ENCODE results near the gene ANXA4.
"Not testable (repeated sequence)": the region's sequence is repeated elsewhere in the genome, so short reads cannot be mapped to it uniquely, and the experiment has no call there.

Gene ANXA4

DNA sequence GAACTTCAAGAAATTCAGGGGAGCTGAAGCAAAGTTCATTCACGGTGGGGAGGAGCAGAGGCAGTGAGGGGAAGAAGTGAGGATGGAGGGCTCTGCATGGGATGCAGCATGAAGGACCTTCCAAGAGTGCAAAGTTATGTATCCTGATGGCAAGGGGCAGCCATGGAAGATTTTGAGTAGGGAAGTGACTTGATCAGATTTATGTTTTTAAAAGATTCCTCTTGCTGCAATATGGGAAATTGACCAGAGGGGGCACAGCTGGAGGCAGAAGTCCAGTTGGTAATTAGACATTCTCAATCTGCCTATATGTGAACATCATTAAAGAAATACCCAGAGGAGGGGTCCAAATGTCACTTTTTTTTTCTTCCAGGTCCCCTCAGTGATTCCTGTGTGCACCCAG lies 21.5 kb upstream of the ANXA4 start:
- no peak for DNase-seq (ENCODE audit: low read depth, low spot score)

DNA sequence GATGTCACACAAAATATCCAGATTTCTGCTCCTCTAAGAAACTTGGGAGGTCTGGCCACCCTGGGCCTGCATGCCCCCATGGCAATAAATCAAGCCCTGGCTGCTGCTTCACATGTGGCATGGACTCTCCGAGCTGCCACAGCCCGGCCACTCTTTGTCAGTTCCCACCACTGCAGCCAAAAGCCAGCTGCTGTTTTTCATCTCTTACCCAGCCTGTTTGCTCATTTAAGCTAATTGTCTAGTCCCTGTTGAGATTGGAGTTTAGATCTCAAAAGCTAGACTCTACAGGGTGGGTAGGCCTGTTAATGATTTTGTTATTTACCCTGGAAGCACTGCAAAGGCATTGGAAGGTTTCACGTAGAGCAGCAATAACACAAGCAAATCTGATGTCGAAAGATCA lies 20.9 kb upstream of the ANXA4 start:
- no peak for DNase-seq (ENCODE audit: low read depth, low spot score)

- no peak for DNase-seq (ENCODE audit: low read depth, low spot score)
Measured at GRCh38 chr2:69723791-69724190, 18.1 kb upstream of the ANXA4 start.

- no peak for DNase-seq (ENCODE audit: low read depth, low spot score)
Measured at GRCh38 chr2:69724540-69725159, 17.3 kb upstream of the ANXA4 start.

DNA sequence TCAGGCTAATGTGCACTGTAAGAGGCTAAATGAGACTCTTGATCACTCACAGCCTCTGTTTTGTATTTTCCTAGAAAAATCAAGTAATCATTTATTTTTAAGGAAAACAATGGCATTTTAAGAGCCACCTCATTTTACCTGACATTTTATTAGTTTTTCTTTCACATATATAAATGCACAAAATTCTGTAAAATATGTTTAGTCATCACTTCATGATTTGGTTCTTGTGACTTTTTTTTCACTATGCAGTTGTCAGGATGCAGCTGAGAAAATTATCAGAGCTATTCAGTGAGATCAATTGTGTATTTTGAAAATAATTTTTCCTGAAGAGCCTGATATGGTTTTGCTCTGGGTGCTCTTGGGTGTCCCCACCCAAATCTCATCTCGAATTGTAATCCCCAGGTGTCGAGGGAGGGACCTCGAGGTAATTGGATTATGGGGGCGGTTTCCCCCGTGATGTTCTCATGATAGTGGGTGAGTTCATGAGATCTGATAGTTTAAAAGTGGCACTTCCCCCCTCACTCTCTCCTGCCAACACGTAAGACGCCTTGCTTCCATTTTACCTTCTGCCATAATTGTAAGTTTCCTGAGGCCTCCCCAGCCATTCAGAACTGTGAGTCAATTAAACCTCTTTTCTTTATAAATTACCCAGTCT lies 16.1 kb upstream of the ANXA4 start:
- DNase-seq (ENCODE audit: low read depth, low spot score), result no peak

GRCh38 chr2:69729266-69729665 lies 12.7 kb upstream of the ANXA4 start:
- no peak for DNase-seq (ENCODE audit: low read depth, low spot score)

DNA sequence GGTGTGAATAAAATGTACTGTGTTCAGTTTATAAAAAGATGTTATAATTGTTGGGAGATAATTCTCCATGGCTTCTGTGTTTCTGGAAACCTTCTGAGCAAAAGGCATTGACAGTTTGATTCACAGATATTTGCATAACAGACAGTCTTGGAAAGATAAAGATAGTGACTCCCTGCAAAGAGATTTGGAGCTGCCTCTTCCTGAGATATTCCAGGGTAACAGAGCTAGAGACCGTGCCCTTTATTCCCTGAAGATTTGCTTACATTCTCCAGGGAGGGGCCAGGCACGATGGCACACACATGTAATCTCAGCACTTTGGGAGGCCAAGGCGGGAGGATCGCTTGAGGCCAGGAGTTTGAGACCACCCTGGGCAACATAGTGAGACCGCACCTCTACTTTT lies 12.2 kb upstream of the ANXA4 start:
- no peak for DNase-seq (ENCODE audit: low read depth, low spot score)

DNA sequence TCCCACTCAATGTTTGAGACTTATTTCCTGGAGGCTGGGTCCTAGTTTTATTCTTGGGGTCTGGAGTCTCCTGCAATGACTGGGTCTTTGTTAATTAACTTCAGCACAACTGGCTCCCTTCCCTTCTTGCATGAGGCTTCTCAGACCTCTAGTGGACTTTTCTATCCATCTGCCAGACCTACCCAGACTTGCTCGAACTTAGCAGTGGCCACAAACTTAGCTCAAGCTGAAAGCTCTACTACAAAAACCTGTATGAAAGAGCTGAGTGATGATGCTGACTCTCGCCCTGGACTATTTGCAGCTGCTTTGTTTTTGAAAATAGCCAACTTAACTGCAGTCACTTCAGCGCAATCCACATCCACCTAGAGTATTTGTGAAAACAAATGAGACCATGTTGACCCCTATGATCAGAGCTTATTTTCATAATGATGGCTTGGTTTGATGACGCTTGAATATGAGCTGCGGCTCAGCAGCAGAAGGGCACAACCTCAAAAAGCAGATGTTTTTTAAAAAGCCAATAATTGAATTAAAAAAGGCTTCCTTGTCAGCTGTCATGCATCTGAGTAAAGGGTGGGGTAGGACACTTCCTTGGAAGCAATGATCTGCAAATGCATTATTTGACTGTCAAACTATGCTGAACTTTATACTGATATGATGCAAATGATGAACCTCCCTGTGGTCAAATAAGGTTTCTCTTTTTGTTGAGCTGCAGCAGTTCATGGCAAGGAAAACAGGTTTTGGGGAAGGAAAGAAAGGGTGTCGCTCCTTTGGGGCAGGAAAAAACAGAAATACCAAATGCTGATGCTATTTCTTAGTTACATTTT lies 10.6 kb upstream of the ANXA4 start:
- DNase-seq (ENCODE audit: low read depth, low spot score), result no peak

- no peak for DNase-seq (ENCODE audit: low read depth, low spot score)
Measured at GRCh38 chr2:69733342-69734034, 8.4 kb upstream of the ANXA4 start.

DNA sequence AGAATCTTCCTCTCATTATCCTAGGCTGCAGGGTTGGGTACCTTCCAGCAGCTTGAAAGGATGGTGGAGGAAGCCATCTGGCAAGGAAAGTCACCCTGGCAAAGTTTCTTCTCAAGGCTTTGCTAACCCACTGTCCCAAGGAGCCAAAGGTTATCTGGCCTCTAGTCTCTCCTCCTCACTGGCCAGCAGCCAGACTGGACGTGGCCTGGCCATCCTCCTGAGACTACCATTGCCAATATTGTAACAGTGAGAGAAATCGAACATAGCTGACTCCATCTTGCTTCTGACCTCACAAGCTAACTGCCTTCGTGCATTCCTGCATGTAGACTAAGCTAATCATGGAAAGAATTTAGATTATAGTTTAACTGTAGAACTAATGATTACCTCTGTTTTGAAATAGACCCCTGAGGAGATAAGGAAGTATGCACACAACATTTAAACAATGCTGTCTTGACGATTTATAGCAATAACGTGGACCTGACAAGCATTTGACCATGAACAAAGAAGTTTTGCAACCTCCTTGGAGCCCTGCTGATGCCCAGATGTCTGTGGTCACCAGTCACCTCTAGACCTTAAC lies 7.8 kb upstream of the ANXA4 start:
- DNase-seq (ENCODE audit: low read depth, low spot score), result no peak

DNA sequence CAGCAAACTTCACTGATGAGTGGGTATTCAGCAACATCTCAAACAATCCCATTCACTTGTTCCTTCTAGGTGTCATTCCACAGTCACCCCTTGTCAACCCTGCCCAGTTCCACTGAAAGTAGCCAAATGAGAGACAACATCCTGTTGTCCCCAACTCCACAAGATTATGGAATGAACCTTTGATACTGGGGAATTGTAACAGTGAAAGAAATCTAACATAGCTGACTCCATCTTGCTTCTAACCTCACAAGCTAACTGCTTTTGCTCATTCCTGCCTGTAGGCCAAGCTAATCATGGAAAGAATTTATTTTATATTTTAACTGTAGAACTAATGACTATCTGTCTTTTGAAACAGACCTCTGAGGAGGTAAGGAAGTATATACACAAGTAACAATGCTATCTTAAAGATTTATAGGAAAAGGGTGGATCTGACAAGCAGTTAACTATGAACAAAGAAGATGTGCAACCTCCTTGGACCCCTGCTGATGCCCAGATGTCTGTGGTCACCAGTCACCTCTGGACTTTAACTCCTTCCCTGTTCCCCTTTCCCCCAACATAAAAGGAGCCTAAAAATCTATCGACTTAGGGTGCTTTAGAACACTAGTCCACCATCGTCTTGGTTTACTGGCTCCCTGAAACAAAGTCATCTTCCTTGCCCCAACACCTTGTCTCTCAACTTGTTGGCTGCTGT lies 6.9 kb upstream of the ANXA4 start:
- DNase-seq (ENCODE audit: low read depth, low spot score), result no peak

DNA sequence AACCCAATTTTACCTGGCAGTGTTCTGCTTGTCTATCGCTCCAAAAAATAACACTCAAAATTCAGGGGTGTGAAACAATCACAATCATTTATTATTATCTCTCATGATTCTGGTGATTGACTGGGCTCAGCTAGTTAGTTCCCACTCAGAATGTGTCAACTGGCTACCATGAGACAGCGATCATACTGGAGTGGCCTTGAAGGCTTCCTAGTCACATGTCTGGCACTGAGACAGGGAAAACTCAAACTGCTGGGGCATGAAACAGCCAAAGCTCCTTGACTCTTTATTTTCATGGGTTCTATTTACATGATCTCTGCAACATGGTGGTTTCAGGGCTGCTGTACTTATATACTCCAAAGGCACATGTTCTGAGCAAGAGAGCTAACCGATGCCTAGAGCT lies 6.2 kb upstream of the ANXA4 start:
- no peak for DNase-seq (ENCODE audit: low read depth, low spot score)

GRCh38 chr2:69738149-69738548 lies 3.8 kb upstream of the ANXA4 start:
- not testable (repeated sequence) for DNase-seq (ENCODE audit: low read depth, low spot score)

DNA sequence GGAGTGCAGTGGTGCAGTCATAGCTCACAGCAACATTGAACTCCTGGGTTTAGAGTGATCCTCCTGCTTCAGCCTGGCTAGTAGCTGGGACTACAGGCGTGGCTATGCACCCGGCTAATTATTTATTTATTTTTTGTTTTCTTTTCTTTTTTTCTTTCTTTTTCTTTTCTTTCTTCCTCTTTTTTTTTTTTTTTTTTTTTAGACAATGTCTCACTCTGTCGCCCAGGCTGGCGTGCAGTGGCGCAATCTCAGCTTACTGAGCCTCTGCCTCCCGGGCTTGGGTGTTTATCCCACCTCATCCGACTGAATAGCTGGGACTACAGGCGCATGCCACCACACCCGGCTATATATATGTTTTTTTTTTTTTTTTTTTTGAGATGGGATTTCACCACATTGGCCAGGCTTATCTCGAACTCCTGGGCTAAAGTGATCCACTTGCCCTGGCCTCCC lies 1.4 kb upstream of the ANXA4 start:
- DNase-seq (ENCODE audit: low read depth, low spot score), result no peak

- DNase-seq (ENCODE audit: low read depth, low spot score), result no peak
Measured at GRCh38 chr2:69741229-69741574, 732 bp upstream of the ANXA4 start.

GRCh38 chr2:69742322-69742952 lies 503 bp downstream of the ANXA4 start:
- DNase-seq (ENCODE audit: low read depth, low spot score), result no peak

DNA sequence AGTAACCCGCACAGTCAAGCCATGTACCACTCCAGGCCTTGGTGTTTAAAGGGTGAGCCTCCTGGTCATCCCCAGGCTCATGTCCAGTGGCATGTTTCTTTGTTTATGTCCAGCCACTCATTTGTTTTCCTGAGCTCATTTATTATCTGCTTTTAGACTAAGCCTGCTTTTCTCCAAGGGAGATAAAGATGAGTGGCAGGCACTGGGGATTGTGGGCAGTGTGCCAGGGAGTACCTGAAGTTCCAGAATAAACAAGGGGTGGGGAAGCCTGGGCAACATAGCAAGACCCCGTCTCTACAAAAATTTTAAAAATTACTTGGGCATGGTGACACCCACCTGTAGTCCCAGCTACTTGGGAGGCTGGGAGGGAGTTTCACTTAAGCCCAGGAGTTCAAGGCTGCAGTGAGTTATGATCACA lies 1.9 kb downstream of the ANXA4 start:
- no peak for DNase-seq (ENCODE audit: low read depth, low spot score)

DNA sequence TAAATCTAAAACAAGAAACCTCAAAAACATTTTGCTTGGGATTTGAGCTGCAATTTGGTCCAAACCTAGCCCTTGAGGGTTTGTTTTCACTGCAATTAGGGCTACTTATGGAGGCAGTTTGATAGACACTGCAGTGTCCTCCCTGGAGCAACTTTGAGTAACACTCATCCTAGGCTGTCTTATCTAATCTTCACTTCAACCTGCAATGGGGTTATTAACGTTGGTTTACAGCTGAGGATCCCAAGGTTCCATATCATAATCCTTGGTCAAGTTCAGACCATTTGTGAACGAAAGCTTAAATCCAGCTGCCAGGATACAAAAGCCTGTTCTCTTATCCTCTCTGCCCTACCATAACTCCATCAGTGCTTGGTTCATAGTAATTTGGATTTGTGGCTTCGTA lies 2.5 kb downstream of the ANXA4 start:
- DNase-seq (ENCODE audit: low read depth, low spot score), result no peak

DNA sequence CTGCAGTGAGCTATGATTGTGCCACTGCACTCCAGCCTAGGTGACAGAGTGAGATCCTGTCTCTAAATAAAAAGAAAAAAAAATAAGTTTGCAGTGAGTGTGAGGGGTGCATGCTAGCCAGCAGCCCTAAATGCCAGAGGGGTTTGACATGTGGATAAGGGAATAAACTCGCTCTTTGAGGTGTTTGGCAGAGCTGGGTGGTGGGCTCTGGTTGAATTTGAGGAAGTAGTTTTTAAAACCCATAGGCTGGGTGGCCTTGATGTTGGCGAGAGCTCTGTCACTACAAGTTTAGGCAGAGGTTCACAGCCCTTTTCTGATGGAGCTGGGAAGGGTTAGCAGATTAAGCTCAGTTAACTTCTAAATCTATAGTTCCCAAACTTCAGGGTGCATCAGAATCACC lies 3.1 kb downstream of the ANXA4 start:
- no peak for DNase-seq (ENCODE audit: low read depth, low spot score)

DNA sequence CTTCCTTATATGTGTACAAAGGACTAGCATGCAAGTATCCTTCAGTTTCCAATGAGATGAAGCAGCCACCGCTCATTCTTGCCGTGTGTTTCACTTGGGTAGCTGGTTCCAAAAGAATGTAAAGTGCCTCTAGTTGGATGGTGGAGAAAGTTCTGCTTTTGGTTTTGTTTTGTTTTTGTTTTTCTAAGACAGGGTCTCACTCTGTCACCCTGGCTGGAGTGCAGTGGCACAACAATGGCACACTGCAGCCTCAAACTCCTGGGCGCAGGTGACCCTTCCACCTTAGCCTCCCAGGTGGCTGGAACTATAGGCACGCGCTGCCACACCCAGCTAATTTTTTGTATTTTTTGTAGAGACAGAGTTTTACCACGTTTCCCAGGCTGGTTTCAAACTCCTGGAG lies 8.3 kb downstream of the ANXA4 start:
- no peak for DNase-seq (ENCODE audit: low read depth, low spot score)

Measured in smooth muscle cell of the brain vasculature (primary cell).